Stimulated activated CD4-positive, alpha-beta T cell treated with anti-CD3 and anti-CD28 coated beads, Interleukin-12 subunit alpha, Interleukin-12 subunit beta, amount 100 ng/mL, for 48 hours (primary cell): ENCODE measurements around the gene USP10.

ENCODE experiments used
- DNase-seq, 3 donors: peaks; one replicate each; pipeline ENCODE4 v3.0.0-alpha.2; 2020; ENCODE audit warnings: low read depth in 2 of 3, low spot score in 1 of 3

Gene USP10

GRCh38 chr16:84750575-84750974 lies 50.8 kb downstream of the USP10 start:
- no peak for DNase-seq

GRCh38 chr16:84751241-84751640 lies 51.4 kb downstream of the USP10 start:
- DNase-seq, result no peak

GRCh38 chr16:84751947-84752346 lies 52.1 kb downstream of the USP10 start:
- peak in 2 of 3 donors; percentile 14 to 27 for DNase-seq

- no peak for DNase-seq
These were observed 52.8 kb downstream of the USP10 start for GRCh38 chr16:84752600-84752999.

- no peak for DNase-seq
These were observed 53.9 kb downstream of the USP10 start for GRCh38 chr16:84753412-84754326.

GRCh38 chr16:84754353-84754856 lies 54.6 kb downstream of the USP10 start:
- DNase-seq, result peak; percentile 37 to 88 (median 43)

GRCh38 chr16:84754956-84755672 lies 55.3 kb downstream of the USP10 start:
- DNase-seq, result no peak

GRCh38 chr16:84756830-84757229 lies 57.0 kb downstream of the USP10 start:
- no peak for DNase-seq

GRCh38 chr16:84758627-84759026 lies 58.8 kb downstream of the USP10 start:
- DNase-seq, result no peak

- DNase-seq, result no peak
These were observed 59.3 kb downstream of the USP10 start for GRCh38 chr16:84759061-84759460.

GRCh38 chr16:84759906-84760305 lies 60.1 kb downstream of the USP10 start:
- no peak for DNase-seq

GRCh38 chr16:84761448-84762368 lies 61.9 kb downstream of the USP10 start:
- DNase-seq, result no peak

- no peak for DNase-seq
These were observed 63.4 kb downstream of the USP10 start for GRCh38 chr16:84763164-84763563.

GRCh38 chr16:84763629-84764028 lies 63.8 kb downstream of the USP10 start:
- DNase-seq, result no peak

- no peak for DNase-seq
These were observed 65.2 kb downstream of the USP10 start for GRCh38 chr16:84764970-84765369.

- DNase-seq, result no peak
These were observed 66.1 kb downstream of the USP10 start for GRCh38 chr16:84765616-84766580.

- DNase-seq, result no peak
These were observed 67.4 kb downstream of the USP10 start for GRCh38 chr16:84766978-84767773.

GRCh38 chr16:84768061-84768807 lies 68.4 kb downstream of the USP10 start:
- DNase-seq, result no peak
